ENCODE results near the gene INPP5J.
"Not testable (repeated sequence)": the region's sequence is repeated elsewhere in the genome, so short reads cannot be mapped to it uniquely, and the experiment has no call there.

INPP5J gene

GRCh38 chr22:31095637-31096249 is 27.0 kb upstream of the INPP5J start:
- Histone ChIP-seq H3K27ac (no peak overlapping the region), H3K36me3 (ENCODE audit: control insufficient read depth, insufficient read depth, low read length) (no peaks in the 10 kb centered on the region), H2AFZ (no peak overlapping the region), H3K4me1 (no peaks in the 10 kb centered on the region), H3K9ac (no peak overlapping the region), H3K4me3 (ENCODE audit: low read depth, low read length) (no peak overlapping the region), H3K79me2 (no peaks in the 10 kb centered on the region), H3K4me2 (ENCODE audit: low read length) (no peak overlapping the region), H3K27me3 (ENCODE audit: control insufficient read depth, insufficient read depth, low read length) (no peaks in the 10 kb centered on the region), H3K9me3 (ENCODE audit: control insufficient read depth, low read length) (no peaks in the 10 kb centered on the region)
- no peak for TF ChIP-seq CTCF (IDR thresholded peaks at IDR 0.05)

- Histone ChIP-seq H3K4me3 (ENCODE audit: low read depth, low read length) (no peak overlapping the region), H3K27me3 (ENCODE audit: control insufficient read depth, insufficient read depth, low read length) (no peaks in the 10 kb centered on the region), H3K36me3 (ENCODE audit: control insufficient read depth, insufficient read depth, low read length) (no peaks in the 10 kb centered on the region), H3K4me2 (ENCODE audit: low read length) (no peak overlapping the region), H3K79me2 (no peaks in the 10 kb centered on the region), H2AFZ (no peak overlapping the region), H3K9me3 (ENCODE audit: control insufficient read depth, low read length) (no peaks in the 10 kb centered on the region), H3K9ac (no peak overlapping the region), H3K4me1 (peaks cover under 1% of the 10 kb centered on the region), H3K27ac (no peak overlapping the region)
- no peak for TF ChIP-seq CTCF (IDR thresholded peaks at IDR 0.05)
These were observed 26.0 kb upstream of the INPP5J start for GRCh38 chr22:31096657-31097279.

DNA sequence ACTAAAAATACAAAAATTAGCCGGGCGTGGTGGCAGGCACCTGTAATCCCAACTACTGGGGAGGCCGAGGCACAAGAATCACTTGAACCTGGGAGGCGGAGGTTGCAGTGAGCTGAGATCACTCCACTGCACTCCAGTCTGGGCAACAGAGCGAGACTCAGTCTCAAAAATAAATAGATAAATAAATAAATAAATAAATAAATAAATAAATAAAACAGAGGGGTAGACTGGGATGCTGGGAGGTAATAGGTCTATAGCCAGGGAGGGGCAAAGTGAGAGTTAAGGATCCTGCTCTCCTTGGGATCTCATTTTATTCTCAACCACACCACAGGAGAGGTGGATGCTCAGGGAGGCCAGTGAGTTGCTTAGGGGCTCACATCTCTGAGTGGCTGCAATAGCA is 25.2 kb upstream of the INPP5J start:
- not testable (repeated sequence) for H3K9me3 ChIP-seq (ENCODE audit: control insufficient read depth, low read length); H3K27ac ChIP-seq; H3K4me3 ChIP-seq (ENCODE audit: low read depth, low read length); H3K79me2 ChIP-seq; H3K4me2 ChIP-seq (ENCODE audit: low read length); H3K36me3 ChIP-seq (ENCODE audit: control insufficient read depth, insufficient read depth, low read length); H2AFZ ChIP-seq; H3K4me1 ChIP-seq; H3K27me3 ChIP-seq (ENCODE audit: control insufficient read depth, insufficient read depth, low read length); H3K9ac ChIP-seq

DNA sequence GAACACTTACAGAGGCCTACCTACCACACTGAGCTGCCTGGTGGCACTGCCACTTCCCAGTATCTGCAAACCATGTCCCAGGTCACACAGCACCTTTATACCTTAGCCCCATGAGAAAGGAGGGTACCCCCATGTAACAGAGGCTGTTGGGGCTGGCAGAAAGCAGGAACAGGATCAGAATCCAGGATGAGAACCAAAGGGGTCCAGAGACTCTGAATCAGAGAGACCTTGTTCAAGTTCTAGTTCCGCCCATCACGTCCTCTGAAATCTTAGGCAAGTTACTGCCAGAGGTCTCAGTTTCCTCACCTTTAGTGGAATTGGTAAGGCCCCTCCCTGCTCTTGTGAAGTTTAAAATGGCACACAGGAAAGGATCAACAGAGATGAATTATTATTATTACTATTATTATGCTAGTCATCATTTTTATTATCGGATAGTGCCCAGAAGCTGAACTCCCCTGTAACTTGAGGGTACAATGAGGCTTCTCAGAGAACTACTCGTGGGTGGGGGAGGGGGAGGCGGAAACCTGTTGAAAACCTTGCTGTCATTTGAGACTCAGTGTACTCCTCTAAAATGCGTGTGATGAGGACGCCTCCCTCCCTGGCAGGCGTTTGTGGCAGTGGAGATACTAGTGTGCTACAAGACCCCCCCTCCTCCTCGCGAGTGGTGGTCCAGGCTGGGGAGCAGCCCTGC is 24.7 kb upstream of the INPP5J start:
- Histone ChIP-seq H3K4me3 (ENCODE audit: low read depth, low read length) (no peak overlapping the region), H3K79me2 (no peaks in the 10 kb centered on the region), H3K4me2 (ENCODE audit: low read length) (no peak overlapping the region), H3K9me3 (ENCODE audit: control insufficient read depth, low read length) (no peaks in the 10 kb centered on the region), H3K4me1 (peaks cover 6% of the 10 kb centered on the region), H3K27me3 (ENCODE audit: control insufficient read depth, insufficient read depth, low read length) (no peaks in the 10 kb centered on the region), H3K36me3 (ENCODE audit: control insufficient read depth, insufficient read depth, low read length) (no peaks in the 10 kb centered on the region), H3K9ac (no peak overlapping the region), H3K27ac (no peak overlapping the region), H2AFZ (no peak overlapping the region)
- no peak for TF ChIP-seq CTCF (IDR thresholded peaks at IDR 0.05)

- Histone ChIP-seq H3K9ac (no peak overlapping the region), H3K36me3 (ENCODE audit: control insufficient read depth, insufficient read depth, low read length) (no peaks in the 10 kb centered on the region), H2AFZ (no peak overlapping the region), H3K4me3 (ENCODE audit: low read depth, low read length) (no peak overlapping the region), H3K79me2 (no peaks in the 10 kb centered on the region), H3K27ac (no peak overlapping the region), H3K4me2 (ENCODE audit: low read length) (no peak overlapping the region), H3K27me3 (ENCODE audit: control insufficient read depth, insufficient read depth, low read length) (no peaks in the 10 kb centered on the region), H3K9me3 (ENCODE audit: control insufficient read depth, low read length) (no peaks in the 10 kb centered on the region), H3K4me1 (peaks cover 6% of the 10 kb centered on the region)
- TF ChIP-seq CTCF (IDR thresholded peaks at IDR 0.05) = no peak
These were observed 24.1 kb upstream of the INPP5J start for GRCh38 chr22:31098632-31099110.

Measured in parathyroid adenoma (tissue), 2 donors.